Liver (tissue), 9 donors: Measurements from ENCODE around the gene ABHD16B. TPM values are rescaled to one million over a fixed set of nuclear protein-coding genes. Genes with fewer than 3 reads are reported as not detected.

Experiments used
- DNase-seq: peaks from one replicate; pipeline ENCODE4 v3.0.0-alpha.2; 2017; ENCODE audit warnings: low spot score
- H3K27ac ChIP-seq, 2 donors: one replicate each; pipeline ENCODE4 v1.7.0; 2013; ENCODE audit warnings: inconsistent platforms in 2 of 2, low read length in 2 of 2, control low read depth in 1 of 2, low read depth in 1 of 2, mild to moderate bottlenecking in 1 of 2
- H3K27me3 ChIP-seq, 4 donors: one replicate each; pipeline versions ENCODE4 v1.6.1 to v1.7.0; 2013; ENCODE audit warnings: low read length in 3 of 4, inconsistent platforms in 1 of 4, mild to moderate bottlenecking in 1 of 4, moderate library complexity in 1 of 4; ENCODE audit not compliant: control insufficient read depth in 4 of 4, insufficient read depth in 4 of 4
- H3K36me3 ChIP-seq, 4 donors: one replicate each; pipeline versions ENCODE4 v1.6.1 to v1.7.0; 2013; ENCODE audit warnings: low read length in 3 of 4, mild to moderate bottlenecking in 3 of 4, low read depth in 1 of 4, moderate library complexity in 1 of 4; ENCODE audit not compliant: control insufficient read depth in 4 of 4, insufficient read depth in 3 of 4
- H3K4me1 ChIP-seq, 4 donors: one replicate each; pipeline versions ENCODE4 v1.6.1 to v1.7.0; 2013; ENCODE audit warnings: low read length in 3 of 4, mild to moderate bottlenecking in 3 of 4, moderate library complexity in 1 of 4; ENCODE audit not compliant: control insufficient read depth in 4 of 4, insufficient read depth in 4 of 4
- H3K4me3 ChIP-seq, 3 donors: one replicate each; pipeline versions ENCODE4 v1.6.1 to v1.7.0; 2013; ENCODE audit warnings: low read length in 3 of 3, control low read depth in 1 of 3, low read depth in 1 of 3, mild to moderate bottlenecking in 1 of 3
- H3K9ac ChIP-seq, 2 donors: one replicate each; pipeline ENCODE4 v1.7.0; 2013; ENCODE audit warnings: low read length in 2 of 2, mild to moderate bottlenecking in 2 of 2, moderate library complexity in 2 of 2, control low read depth in 1 of 2, low read depth in 1 of 2
- H3K9me3 ChIP-seq, 4 donors: one replicate each; pipeline versions ENCODE4 v1.6.1 to v1.7.0; 2013; ENCODE audit warnings: low read length in 3 of 4; ENCODE audit not compliant: control insufficient read depth in 4 of 4
- ATF3 ChIP-seq: IDR thresholded peaks from 2 replicates; pipeline ENCODE4 v1.6.1; 2016; ENCODE audit warnings: antibody characterized with exemption
- CTCF ChIP-seq: fragments of 150-350 bp; IDR thresholded peaks from 2 replicates; pipeline ENCODE4 v1.5.1; 2017; ENCODE audit warnings: improper control_type of control experiment, low read depth, low read length; ENCODE audit not compliant: missing input control
- EGR1 ChIP-seq, 2 donors: IDR thresholded peaks; 2 replicates each; pipeline ENCODE4 v1.6.1; 2016 to 2018; ENCODE audit warnings: antibody characterized with exemption in 2 of 2, low read depth in 2 of 2
- FOXA1 ChIP-seq: IDR thresholded peaks from 2 replicates; pipeline ENCODE4 v1.6.1; 2016; ENCODE audit warnings: antibody characterized with exemption
- FOXA2 ChIP-seq: IDR thresholded peaks from 2 replicates; pipeline ENCODE4 v1.6.1; 2016; ENCODE audit warnings: antibody characterized with exemption
- GABPA ChIP-seq, 2 donors: IDR thresholded peaks in 1 of 2; conservative IDR thresholded peaks in 1 of 2; 2 replicates each; pipeline ENCODE4 v1.6.1; 2016; ENCODE audit warnings: antibody characterized with exemption in 2 of 2, mild to moderate bottlenecking in 1 of 2, moderate library complexity in 1 of 2
- HNF4A ChIP-seq, 2 donors: conservative IDR thresholded peaks; 2 replicates each; pipeline ENCODE4 v1.6.1; 2016; ENCODE audit warnings: antibody characterized with exemption in 2 of 2, mild to moderate bottlenecking in 2 of 2
- HNF4G ChIP-seq: IDR thresholded peaks from 2 replicates; pipeline ENCODE4 v1.6.1; 2016; ENCODE audit warnings: antibody characterized with exemption
- JUND ChIP-seq, 2 donors: IDR thresholded peaks; 2 replicates each; pipeline ENCODE4 v1.6.1; 2016; ENCODE audit warnings: antibody characterized with exemption in 2 of 2
- MAX ChIP-seq: IDR thresholded peaks from 2 replicates; pipeline ENCODE4 v1.6.1; 2016; ENCODE audit warnings: antibody characterized with exemption
- NR2F2 ChIP-seq: IDR thresholded peaks from 2 replicates; pipeline ENCODE4 v1.6.1; 2016; ENCODE audit warnings: antibody characterized with exemption
- RAD21 ChIP-seq, 2 donors: IDR thresholded peaks; 2 replicates each; pipeline ENCODE4 v1.6.1; 2016; ENCODE audit warnings: antibody characterized with exemption in 2 of 2, mild to moderate bottlenecking in 2 of 2
- REST ChIP-seq: IDR thresholded peaks from 2 replicates; pipeline ENCODE4 v1.6.1; 2016; ENCODE audit warnings: antibody characterized with exemption, mild to moderate bottlenecking
- RXRA ChIP-seq, 2 donors: IDR thresholded peaks; 2 replicates each; pipeline ENCODE4 v1.6.1; 2017 to 2018; ENCODE audit warnings: antibody characterized with exemption in 2 of 2, mild to moderate bottlenecking in 1 of 2
- SP1 ChIP-seq: IDR thresholded peaks from 2 replicates; pipeline ENCODE4 v1.6.1; 2018; ENCODE audit warnings: antibody characterized with exemption, mild to moderate bottlenecking
- TAF1 ChIP-seq: conservative IDR thresholded peaks from 2 replicates; pipeline ENCODE4 v1.6.1; 2016; ENCODE audit warnings: antibody characterized with exemption, mild to moderate bottlenecking
- YY1 ChIP-seq: IDR thresholded peaks from 2 replicates; pipeline ENCODE4 v1.6.1; 2016; ENCODE audit warnings: antibody characterized with exemption, mild to moderate bottlenecking
- WGBS: extraction: QIAGEN DNeasy Blood & Tissue Kit; methylation state at CpG from one replicate; pipeline ENCODE4 v1.1.7; 2013; 5-methylcytosine and 5-hydroxymethylcytosine counted together
- polyA plus RNA-seq, 2 donors: library from polyadenylated mRNA; stranded (reverse) in 1 of 2; unstranded in 1 of 2; fragments of 200-250 nt in 1 of 2; fragments of >200 nt in 1 of 2; fragmentation: Nextera tagmentation in 1 of 2; extraction: Ambion mirVana in 1 of 2; gene quantifications; one replicate each; pipeline versions ENCODE4 v1.2.1 to v1.2.3, GENCODE V29; 2013 to 2015
- total RNA-seq, 2 donors: library from RNA; depleted of rRNA; stranded (reverse); fragments of >200 nt; gene quantifications; one replicate each; pipeline ENCODE4 v1.2.3, GENCODE V29; 2014
- donor health status: healthy.
- donor health status: healthy.
- donor health status: healthy.
- donor health status: healthy.
- donor health status: healthy.

ABHD16B gene
- total and polyA plus RNA-seq, 4 donors = 0.10 TPM; not detected in 3

- H3K4me1 ChIP-seq = peaks cover 3 to 36% (median 25%) of the 10 kb centered on the region in 4 donors
- WGBS = under 1% methylated on average over 87 of the region's 87 CpGs
- H3K9me3 ChIP-seq = no peaks in the 10 kb centered on the region
- TF ChIP-seq HNF4A (conservative IDR thresholded peaks at IDR 0.05) (no peak), GABPA (IDR thresholded peaks at IDR 0.05 in 1 of 2, conservative IDR thresholded peaks at IDR 0.05 in 1 of 2) (no peak), CTCF (no peak), YY1 (no peak), EGR1 (IDR thresholded peaks at IDR 0.05; ENCODE audit: low read depth in 2 of 2) (no peak), FOXA2 (no peak), SP1 (no peak), JUND (IDR thresholded peaks at IDR 0.05) (no peak), RXRA (IDR thresholded peaks at IDR 0.05) (no peak), MAX (no peak), RAD21 (IDR thresholded peaks at IDR 0.05) (no peak), HNF4G (no peak), NR2F2 (no peak), FOXA1 (no peak), ATF3 (no peak), REST (no peak)
- no peaks in the 10 kb centered on the region for H3K27me3 ChIP-seq
- H3K9ac ChIP-seq = peak overlapping the region; percentile 64 to 93
- H3K36me3 ChIP-seq = peaks cover 2 to 13% (median 8%) of the 10 kb centered on the region in 4 donors
- peak overlapping the region; percentile 86 to 87 for H3K27ac ChIP-seq
- DNase-seq = no peak
- H3K4me3 ChIP-seq = peak overlapping the region; percentile 31 to 94 (median 90)
These were observed 34.1 kb downstream of the ABHD16B start for GRCh38 chr20:63895202-63895951.

- Histone ChIP-seq H3K9me3 (no peaks in the 10 kb centered on the region), H3K9ac (peak overlapping the region; percentile 64 to 93), H3K27me3 (no peaks in the 10 kb centered on the region), H3K36me3 (peaks cover 0 to 7% (median 4%) of the 10 kb centered on the region in 4 donors), H3K27ac (peak overlapping the region; percentile 86 to 87), H3K4me1 (peaks cover 3 to 40% (median 28%) of the 10 kb centered on the region in 4 donors), H3K4me3 (peak overlapping the region; percentile 31 to 94 (median 90))
- TF ChIP-seq YY1 (no peak), GABPA (IDR thresholded peaks at IDR 0.05 in 1 of 2, conservative IDR thresholded peaks at IDR 0.05 in 1 of 2) (no peak), CTCF (no peak), FOXA2 (no peak), EGR1 (IDR thresholded peaks at IDR 0.05; ENCODE audit: low read depth in 2 of 2) (no peak), NR2F2 (no peak), FOXA1 (no peak), HNF4A (conservative IDR thresholded peaks at IDR 0.05) (no peak), JUND (IDR thresholded peaks at IDR 0.05) (no peak), RAD21 (IDR thresholded peaks at IDR 0.05) (no peak), MAX (no peak), REST (no peak), HNF4G (no peak), TAF1 (no peak)
- under 1% methylated on average over 5 of the region's 5 CpGs for WGBS
- no peak for DNase-seq
These were observed 34.6 kb downstream of the ABHD16B start for GRCh38 chr20:63895952-63896263.
